ENCODE data around the gene MEF2A. TPM values are rescaled to one million over a fixed set of nuclear protein-coding genes. Genes with fewer than 3 reads are reported as not detected.
A peak's percentile ranks its signal among the peaks of the same experiment; 100 is the strongest.

MEF2A gene
- total RNA-seq, 2 donors from 2014 or later, result 16.4 to 18.7 TPM

GRCh38 chr15:99586121-99586520 is 20.3 kb downstream of the MEF2A start:
- DNase-seq (ENCODE audit: low spot score in 2 of 2), result no peak
- Mint-ChIP-seq H3K27ac (no peak overlapping the region), H3K36me3 (peaks cover 18 to 34% of the 10 kb centered on the region in 2 donors), H3K9me3 (peaks cover 3 to 15% of the 10 kb centered on the region in 2 donors)
- ATAC-seq, result no peak

- H3K36me3 Mint-ChIP-seq, result peaks cover 22 to 36% of the 10 kb centered on the region in 2 donors
- peaks cover 3 to 14% of the 10 kb centered on the region in 2 donors for H3K9me3 Mint-ChIP-seq
- peak in 1 of 2 donors; percentile 61 for ATAC-seq
These were observed 24.0 kb downstream of the MEF2A start for GRCh38 chr15:99589801-99590200.

GRCh38 chr15:99590913-99591646 is 25.3 kb downstream of the MEF2A start:
- peaks cover 22 to 36% of the 10 kb centered on the region in 2 donors for H3K36me3 Mint-ChIP-seq
- H3K9me3 Mint-ChIP-seq, result peaks cover 7 to 23% of the 10 kb centered on the region in 2 donors
- ATAC-seq (peak; percentile 22 to 92), DNase-seq (ENCODE audit: low spot score in 2 of 2) (no peak)
- no peak overlapping the region for H3K27ac Mint-ChIP-seq

More at GRCh38 chr15:99589801-99590200, 24.0 kb downstream of the MEF2A start:
- DNase-seq (ENCODE audit: low spot score in 2 of 2), result no peak
- no peak overlapping the region for H3K27ac Mint-ChIP-seq

GRCh38 chr15:99592145-99592791 is 26.5 kb downstream of the MEF2A start:
- Mint-ChIP-seq H3K27ac (no peak overlapping the region), H3K9me3 (peaks cover 7 to 22% of the 10 kb centered on the region in 2 donors), H3K36me3 (peaks cover 24 to 33% of the 10 kb centered on the region in 2 donors)
- no peak for DNase-seq (ENCODE audit: low spot score in 2 of 2)
- ATAC-seq, result no peak

GRCh38 chr15:99593070-99593469 is 27.3 kb downstream of the MEF2A start:
- ATAC-seq (no peak), DNase-seq (ENCODE audit: low spot score in 2 of 2) (no peak)
- H3K36me3 Mint-ChIP-seq, result peaks cover 26 to 34% of the 10 kb centered on the region in 2 donors
- peaks cover 7 to 22% of the 10 kb centered on the region in 2 donors for H3K9me3 Mint-ChIP-seq
- H3K27ac Mint-ChIP-seq, result no peak overlapping the region

- H3K27ac Mint-ChIP-seq, result no peak overlapping the region
- H3K9me3 Mint-ChIP-seq, result peaks cover 10 to 30% of the 10 kb centered on the region in 2 donors
- ATAC-seq (no peak), DNase-seq (ENCODE audit: low spot score in 2 of 2) (no peak)
- H3K36me3 Mint-ChIP-seq, result peaks cover 34 to 40% of the 10 kb centered on the region in 2 donors
These were observed 29.1 kb downstream of the MEF2A start for GRCh38 chr15:99594916-99595315.

- H3K9me3 Mint-ChIP-seq, result peaks cover 7 to 29% of the 10 kb centered on the region in 2 donors
- DNase-seq (ENCODE audit: low spot score in 2 of 2) (no peak), ATAC-seq (no peak)
- peaks cover 43 to 54% of the 10 kb centered on the region in 2 donors for H3K36me3 Mint-ChIP-seq
- no peak overlapping the region for H3K27ac Mint-ChIP-seq
These were observed 32.5 kb downstream of the MEF2A start for GRCh38 chr15:99598296-99598695.

- peaks cover 17 to 52% of the 10 kb centered on the region in 2 donors for H3K36me3 Mint-ChIP-seq
- ATAC-seq (no peak), DNase-seq (ENCODE audit: low spot score in 2 of 2) (no peak)
- H3K27ac Mint-ChIP-seq, result no peak overlapping the region
- peaks cover 0 to 5% of the 10 kb centered on the region in 2 donors for H3K9me3 Mint-ChIP-seq
These were observed 38.0 kb downstream of the MEF2A start for GRCh38 chr15:99603828-99604227.

GRCh38 chr15:99604865-99605264 is 39.1 kb downstream of the MEF2A start:
- ATAC-seq (no peak), DNase-seq (ENCODE audit: low spot score in 2 of 2) (no peak)
- H3K36me3 Mint-ChIP-seq, result peaks cover 15 to 50% of the 10 kb centered on the region in 2 donors
- peaks cover 0 to 5% of the 10 kb centered on the region in 2 donors for H3K9me3 Mint-ChIP-seq
- no peak overlapping the region for H3K27ac Mint-ChIP-seq

- no peak for DNase-seq (ENCODE audit: low spot score in 2 of 2)
- Mint-ChIP-seq H3K9me3 (peaks cover 0 to 5% of the 10 kb centered on the region in 2 donors), H3K36me3 (peaks cover 9 to 43% of the 10 kb centered on the region in 2 donors), H3K27ac (peak overlapping the region; percentile 24 to 72)
- ATAC-seq, result no peak
These were observed 39.7 kb downstream of the MEF2A start for GRCh38 chr15:99605490-99605931.

GRCh38 chr15:99605990-99606389 is 40.2 kb downstream of the MEF2A start:
- DNase-seq (ENCODE audit: low spot score in 2 of 2) (no peak), ATAC-seq (peak; percentile 43 to 88)
- Mint-ChIP-seq H3K9me3 (peaks cover 0 to 5% of the 10 kb centered on the region in 2 donors), H3K36me3 (peaks cover 7 to 43% of the 10 kb centered on the region in 2 donors), H3K27ac (peak overlapping the region; percentile 3 to 72)

GRCh38 chr15:99606646-99607045 is 40.9 kb downstream of the MEF2A start:
- ATAC-seq (peak; percentile 46 to 80), DNase-seq (ENCODE audit: low spot score in 2 of 2) (no peak)
- Mint-ChIP-seq H3K27ac (no peak overlapping the region), H3K9me3 (peaks cover 0 to 2% of the 10 kb centered on the region in 2 donors), H3K36me3 (peaks cover 4 to 38% of the 10 kb centered on the region in 2 donors)

- Mint-ChIP-seq H3K9me3 (no peaks in the 10 kb centered on the region), H3K36me3 (no peaks in the 10 kb centered on the region), H3K27ac (no peak overlapping the region)
- DNase-seq (ENCODE audit: low spot score in 2 of 2) (no peak), ATAC-seq (no peak)
These were observed 47.7 kb downstream of the MEF2A start for GRCh38 chr15:99613481-99613880.

GRCh38 chr15:99613887-99614647 is 48.3 kb downstream of the MEF2A start:
- Mint-ChIP-seq H3K27ac (peak overlapping the region in 1 of 2 donors; percentile 46), H3K36me3 (no peaks in the 10 kb centered on the region), H3K9me3 (no peaks in the 10 kb centered on the region)
- no peak for DNase-seq (ENCODE audit: low spot score in 2 of 2)
- no peak for ATAC-seq

GRCh38 chr15:99614749-99615288 is 49.0 kb downstream of the MEF2A start:
- no peaks in the 10 kb centered on the region for H3K9me3 Mint-ChIP-seq
- ATAC-seq (no peak), DNase-seq (ENCODE audit: low spot score in 2 of 2) (no peak)
- H3K27ac Mint-ChIP-seq, result no peak overlapping the region
- H3K36me3 Mint-ChIP-seq, result no peaks in the 10 kb centered on the region

- no peak for DNase-seq (ENCODE audit: low spot score in 2 of 2)
- Mint-ChIP-seq H3K9me3 (no peaks in the 10 kb centered on the region), H3K36me3 (no peaks in the 10 kb centered on the region), H3K27ac (no peak overlapping the region)
- no peak for ATAC-seq
These were observed 49.7 kb downstream of the MEF2A start for GRCh38 chr15:99615460-99615859.

All from activated naive CD4-positive, alpha-beta T cell treated with anti-CD3 and anti-CD28 coated beads, Interleukin-2, amount 50 U/mL, for 72 hours (primary cell).